Activated naive CD8-positive, alpha-beta T cell treated with anti-CD3 and anti-CD28 coated beads for 36 hours (primary cell): Measurements from ENCODE around the gene AGBL5. TPM values are rescaled to one million over a fixed set of nuclear protein-coding genes. Genes with fewer than 3 reads are reported as not detected.

Experiments
- DNase-seq: peaks from one replicate; pipeline ENCODE4 v3.0.0; 2021
- H3K27ac Mint-ChIP-seq: one replicate; pipeline ENCODE4 v1.8.0; 2022; ENCODE audit warnings: mild to moderate bottlenecking, moderate library complexity, mixed read lengths
- H3K27me3 Mint-ChIP-seq: one replicate; pipeline ENCODE4 v1.8.0; 2022; ENCODE audit warnings: mild to moderate bottlenecking, mixed read lengths
- H3K36me3 Mint-ChIP-seq: one replicate; pipeline ENCODE4 v1.8.0; 2021; ENCODE audit warnings: mild to moderate bottlenecking, mixed read lengths
- H3K4me1 Mint-ChIP-seq: one replicate; pipeline ENCODE4 v1.8.0; 2021; ENCODE audit warnings: mixed read lengths
- H3K4me3 Mint-ChIP-seq: one replicate; pipeline ENCODE4 v1.8.0; 2022; ENCODE audit warnings: mild to moderate bottlenecking, moderate library complexity, mixed read lengths
- H3K9me3 Mint-ChIP-seq: one replicate; pipeline ENCODE4 v1.8.0; 2022; ENCODE audit warnings: mixed read lengths
- total RNA-seq, 2 experiments: library from RNA; stranded (reverse); gene quantifications; one replicate each; pipeline ENCODE4 v1.2.3, GENCODE V29; 2021

Gene AGBL5
- total RNA-seq, 2 experiments from 2014 or later, result 14.8 to 15.2 TPM

DNA sequence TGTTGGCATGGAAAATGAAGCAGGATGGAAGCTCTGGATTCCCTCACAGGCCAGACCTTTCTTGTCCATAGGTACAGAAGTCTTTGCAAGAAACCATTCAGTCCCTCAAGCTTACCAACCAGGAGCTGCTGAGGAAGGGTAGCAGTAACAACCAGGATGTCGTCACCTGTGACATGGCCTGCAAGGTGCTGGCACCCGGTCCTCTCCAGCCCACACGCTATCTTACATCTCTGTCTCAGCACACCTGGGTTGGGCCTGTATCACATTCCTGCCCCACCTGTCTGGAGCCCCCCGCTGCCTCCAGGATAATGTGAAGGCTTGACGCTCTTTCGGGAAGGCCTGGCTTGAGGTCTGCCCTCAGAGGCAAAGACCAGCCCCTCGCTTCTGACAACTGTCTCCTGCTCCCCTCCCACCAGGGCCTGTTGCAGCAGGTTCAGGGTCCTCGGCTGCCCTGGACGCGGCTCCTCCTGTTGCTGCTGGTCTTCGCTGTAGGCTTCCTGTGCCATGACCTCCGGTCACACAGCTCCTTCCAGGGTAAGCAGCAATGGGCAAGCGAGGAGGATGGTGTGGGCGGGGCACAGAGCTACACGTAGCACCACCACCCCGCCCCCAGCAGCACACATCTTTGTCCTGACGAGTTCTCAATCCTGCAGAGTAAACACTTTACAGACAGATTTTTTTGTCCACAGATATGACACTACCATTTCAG lies 12.7 kb upstream of the AGBL5 start:
- Mint-ChIP-seq H3K4me1 (peaks cover 12% of the 10 kb centered on the region), H3K27ac (no peak overlapping the region), H3K9me3 (no peaks in the 10 kb centered on the region), H3K4me3 (no peak overlapping the region), H3K27me3 (no peaks in the 10 kb centered on the region), H3K36me3 (peaks cover 19% of the 10 kb centered on the region)
- no peak for DNase-seq

GRCh38 chr2:27039426-27039825 lies 12.0 kb upstream of the AGBL5 start:
- Mint-ChIP-seq H3K27ac (no peak overlapping the region), H3K36me3 (peaks cover 12% of the 10 kb centered on the region), H3K4me1 (peaks cover 6% of the 10 kb centered on the region), H3K4me3 (no peak overlapping the region), H3K9me3 (no peaks in the 10 kb centered on the region), H3K27me3 (no peaks in the 10 kb centered on the region)
- no peak for DNase-seq

- Mint-ChIP-seq H3K27me3 (no peaks in the 10 kb centered on the region), H3K4me3 (no peak overlapping the region), H3K27ac (no peak overlapping the region), H3K9me3 (no peaks in the 10 kb centered on the region), H3K4me1 (peaks cover 3% of the 10 kb centered on the region), H3K36me3 (peaks cover 12% of the 10 kb centered on the region)
- DNase-seq, result no peak
These were observed 11.6 kb upstream of the AGBL5 start for GRCh38 chr2:27039871-27040270.

- H3K27ac Mint-ChIP-seq, result no peak overlapping the region
- peaks cover 12% of the 10 kb centered on the region for H3K36me3 Mint-ChIP-seq
- no peak for DNase-seq
- no peaks in the 10 kb centered on the region for H3K27me3 Mint-ChIP-seq
- H3K4me3 Mint-ChIP-seq, result no peak overlapping the region
- H3K9me3 Mint-ChIP-seq, result no peaks in the 10 kb centered on the region
- no peaks in the 10 kb centered on the region for H3K4me1 Mint-ChIP-seq
These were observed 11.2 kb upstream of the AGBL5 start for GRCh38 chr2:27040282-27040681.

DNA sequence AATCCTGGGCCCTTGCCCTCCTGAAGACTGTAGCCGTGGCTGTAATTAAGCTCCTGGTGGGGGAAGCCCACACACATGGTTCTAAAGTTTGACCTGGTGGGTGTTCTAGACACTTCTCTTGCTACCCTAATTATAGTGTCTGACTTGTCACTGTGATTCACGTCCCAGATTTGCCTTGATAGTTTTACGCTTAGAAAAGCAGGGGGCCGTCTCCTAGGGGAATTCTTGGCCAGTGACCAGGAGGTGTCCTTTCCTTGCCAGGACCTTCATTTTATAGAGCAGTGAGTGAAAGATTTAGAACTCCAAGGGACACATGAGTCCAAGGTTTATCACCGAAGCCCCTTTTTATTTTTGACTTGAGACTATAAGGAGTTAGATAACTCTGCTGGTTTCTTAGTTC lies 9.7 kb upstream of the AGBL5 start:
- Mint-ChIP-seq H3K27ac (no peak overlapping the region), H3K36me3 (peaks cover 15% of the 10 kb centered on the region), H3K4me3 (no peak overlapping the region), H3K27me3 (no peaks in the 10 kb centered on the region), H3K9me3 (no peaks in the 10 kb centered on the region), H3K4me1 (no peaks in the 10 kb centered on the region)
- DNase-seq, result no peak

DNA sequence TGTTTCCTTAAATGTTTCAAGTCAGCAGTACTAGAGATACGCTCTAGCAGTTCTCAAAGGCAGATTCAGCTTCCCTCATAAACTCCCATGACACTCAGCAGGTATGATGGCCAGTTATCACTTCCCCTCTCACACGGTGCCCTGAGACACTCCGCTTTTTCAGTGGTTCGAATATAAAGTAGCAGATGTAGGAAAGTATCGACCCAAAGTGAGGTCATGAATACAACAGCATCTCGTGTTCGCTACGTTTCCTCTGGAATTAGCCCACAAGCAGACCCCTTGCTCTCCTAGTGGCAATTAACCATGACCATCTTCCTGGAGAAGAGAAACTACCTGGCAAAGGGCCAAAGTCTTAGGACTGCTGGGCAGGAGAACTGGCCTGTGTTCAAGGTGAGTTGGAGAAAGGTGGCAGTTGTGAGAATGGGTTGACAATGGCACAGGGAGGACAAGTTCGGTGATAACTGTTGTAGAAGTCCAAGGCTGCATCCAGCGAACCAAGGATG lies 9.3 kb upstream of the AGBL5 start:
- no peak overlapping the region for H3K27ac Mint-ChIP-seq
- H3K4me3 Mint-ChIP-seq, result no peak overlapping the region
- no peaks in the 10 kb centered on the region for H3K9me3 Mint-ChIP-seq
- peaks cover 14% of the 10 kb centered on the region for H3K36me3 Mint-ChIP-seq
- H3K27me3 Mint-ChIP-seq, result no peaks in the 10 kb centered on the region
- H3K4me1 Mint-ChIP-seq, result no peaks in the 10 kb centered on the region
- no peak for DNase-seq

- peaks cover 14% of the 10 kb centered on the region for H3K36me3 Mint-ChIP-seq
- no peak overlapping the region for H3K4me3 Mint-ChIP-seq
- no peaks in the 10 kb centered on the region for H3K27me3 Mint-ChIP-seq
- DNase-seq, result no peak
- no peaks in the 10 kb centered on the region for H3K9me3 Mint-ChIP-seq
- H3K27ac Mint-ChIP-seq, result no peak overlapping the region
- H3K4me1 Mint-ChIP-seq, result peaks cover 1% of the 10 kb centered on the region
These were observed 8.4 kb upstream of the AGBL5 start for GRCh38 chr2:27042985-27043634.

- Mint-ChIP-seq H3K4me1 (peaks cover 27% of the 10 kb centered on the region), H3K27ac (peak overlapping the region; percentile 99), H3K9me3 (peaks cover 4% of the 10 kb centered on the region), H3K4me3 (peak overlapping the region; percentile 89), H3K36me3 (peaks cover 26% of the 10 kb centered on the region), H3K27me3 (peaks cover 14% of the 10 kb centered on the region)
- DNase-seq, result peak; percentile 83
These were observed 1.8 kb upstream of the AGBL5 start for GRCh38 chr2:27049422-27050280.

- Mint-ChIP-seq H3K27me3 (peaks cover 14% of the 10 kb centered on the region), H3K36me3 (peaks cover 22% of the 10 kb centered on the region), H3K4me1 (peaks cover 27% of the 10 kb centered on the region), H3K9me3 (peaks cover 4% of the 10 kb centered on the region), H3K4me3 (peak overlapping the region; percentile 89), H3K27ac (peak overlapping the region; percentile 99)
- DNase-seq, result peak; percentile 87
These were observed 1.0 kb upstream of the AGBL5 start for GRCh38 chr2:27050281-27050995.

GRCh38 chr2:27051902-27052645 lies 606 bp downstream of the AGBL5 start:
- Mint-ChIP-seq H3K4me3 (peak overlapping the region; percentile 89), H3K27ac (peak overlapping the region; percentile 72), H3K36me3 (peaks cover 20% of the 10 kb centered on the region), H3K4me1 (peaks cover 27% of the 10 kb centered on the region), H3K27me3 (peaks cover 14% of the 10 kb centered on the region), H3K9me3 (peaks cover 4% of the 10 kb centered on the region)
- DNase-seq, result no peak

GRCh38 chr2:27053321-27053720 lies 1.9 kb downstream of the AGBL5 start:
- peaks cover 4% of the 10 kb centered on the region for H3K9me3 Mint-ChIP-seq
- peaks cover 20% of the 10 kb centered on the region for H3K36me3 Mint-ChIP-seq
- DNase-seq, result no peak
- H3K4me1 Mint-ChIP-seq, result peaks cover 25% of the 10 kb centered on the region
- H3K27ac Mint-ChIP-seq, result no peak overlapping the region
- peak overlapping the region; percentile 23 for H3K4me3 Mint-ChIP-seq
- H3K27me3 Mint-ChIP-seq, result peaks cover 14% of the 10 kb centered on the region

GRCh38 chr2:27053776-27054175 lies 2.3 kb downstream of the AGBL5 start:
- Mint-ChIP-seq H3K4me3 (no peak overlapping the region), H3K27me3 (peaks cover 14% of the 10 kb centered on the region), H3K4me1 (peaks cover 25% of the 10 kb centered on the region), H3K36me3 (peaks cover 20% of the 10 kb centered on the region), H3K9me3 (peaks cover 4% of the 10 kb centered on the region), H3K27ac (no peak overlapping the region)
- DNase-seq, result no peak

DNA sequence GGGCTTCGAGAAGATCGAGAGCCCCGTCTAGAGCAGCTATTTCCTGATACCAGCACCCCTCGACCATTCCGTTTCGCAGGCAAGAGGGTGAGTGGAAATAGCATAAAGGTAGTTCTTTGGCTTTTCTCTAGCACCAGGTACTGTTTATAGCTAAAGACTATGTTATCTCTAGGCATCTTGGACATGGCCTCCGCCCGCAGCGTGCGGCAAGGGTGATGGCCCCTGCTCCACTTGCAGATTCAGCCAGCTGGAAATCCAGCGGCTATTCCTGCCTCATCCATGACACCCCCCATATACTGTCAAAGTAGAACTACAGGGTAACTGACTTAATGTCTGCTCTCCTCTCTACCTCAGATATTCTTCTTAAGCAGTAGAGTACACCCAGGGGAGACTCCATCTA lies 3.3 kb downstream of the AGBL5 start:
- DNase-seq, result no peak
- H3K4me3 Mint-ChIP-seq, result no peak overlapping the region
- peaks cover 4% of the 10 kb centered on the region for H3K9me3 Mint-ChIP-seq
- peaks cover 16% of the 10 kb centered on the region for H3K36me3 Mint-ChIP-seq
- peaks cover 14% of the 10 kb centered on the region for H3K27me3 Mint-ChIP-seq
- H3K4me1 Mint-ChIP-seq, result peaks cover 20% of the 10 kb centered on the region
- H3K27ac Mint-ChIP-seq, result no peak overlapping the region

- Mint-ChIP-seq H3K36me3 (peaks cover 3% of the 10 kb centered on the region), H3K4me3 (no peak overlapping the region), H3K4me1 (peaks cover 5% of the 10 kb centered on the region), H3K27me3 (no peaks in the 10 kb centered on the region), H3K27ac (no peak overlapping the region), H3K9me3 (no peaks in the 10 kb centered on the region)
- no peak for DNase-seq
These were observed 5.7 kb downstream of the AGBL5 start for GRCh38 chr2:27057184-27057583.
